Rectal smooth muscle tissue (tissue), 1 donor: ENCODE results near the gene C5orf58.

Source experiments
- H3K27ac ChIP-seq: one replicate; pipeline ENCODE4 v1.7.0; 2013; ENCODE audit warnings: low read depth, low read length, inconsistent platforms
- H3K27me3 ChIP-seq: one replicate; pipeline ENCODE4 v1.7.0; 2013; ENCODE audit warnings: low read length; ENCODE audit not compliant: control insufficient read depth, insufficient read depth
- H3K36me3 ChIP-seq: one replicate; pipeline ENCODE4 v1.7.0; 2013; ENCODE audit warnings: low read length; ENCODE audit not compliant: control insufficient read depth, insufficient read depth
- H3K4me1 ChIP-seq: one replicate; pipeline ENCODE4 v1.7.0; 2013; ENCODE audit warnings: low read length; ENCODE audit not compliant: control insufficient read depth, insufficient read depth
- H3K4me3 ChIP-seq: one replicate; pipeline ENCODE4 v1.7.0; 2013; ENCODE audit warnings: low read length
- H3K9ac ChIP-seq: one replicate; pipeline ENCODE4 v1.7.0; 2013; ENCODE audit warnings: low read length

C5orf58 gene

DNA sequence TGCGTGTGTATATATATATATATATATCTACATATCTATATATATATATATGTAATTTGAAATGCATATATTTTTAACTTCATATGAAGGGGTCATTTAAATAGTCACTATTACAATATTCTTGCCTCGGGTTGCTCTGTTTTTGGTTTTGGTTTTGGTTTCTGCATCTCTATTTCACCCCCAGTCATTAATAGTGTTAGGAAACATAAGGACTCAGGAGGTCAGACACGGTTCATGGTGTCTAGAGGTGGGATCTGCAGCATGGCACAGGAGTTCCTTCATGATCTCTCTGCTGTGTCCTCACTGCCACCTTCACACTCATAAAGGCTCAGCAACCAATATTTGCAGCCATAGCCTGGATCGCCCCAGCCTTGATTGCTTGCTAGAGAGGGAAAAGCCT is 16.6 kb downstream of the C5orf58 start:
- no peaks in the 10 kb centered on the region for H3K27me3 ChIP-seq
- no peak overlapping the region for H3K9ac ChIP-seq
- no peaks in the 10 kb centered on the region for H3K36me3 ChIP-seq
- H3K4me3 ChIP-seq: no peak overlapping the region
- no peaks in the 10 kb centered on the region for H3K4me1 ChIP-seq
- no peak overlapping the region for H3K27ac ChIP-seq

DNA sequence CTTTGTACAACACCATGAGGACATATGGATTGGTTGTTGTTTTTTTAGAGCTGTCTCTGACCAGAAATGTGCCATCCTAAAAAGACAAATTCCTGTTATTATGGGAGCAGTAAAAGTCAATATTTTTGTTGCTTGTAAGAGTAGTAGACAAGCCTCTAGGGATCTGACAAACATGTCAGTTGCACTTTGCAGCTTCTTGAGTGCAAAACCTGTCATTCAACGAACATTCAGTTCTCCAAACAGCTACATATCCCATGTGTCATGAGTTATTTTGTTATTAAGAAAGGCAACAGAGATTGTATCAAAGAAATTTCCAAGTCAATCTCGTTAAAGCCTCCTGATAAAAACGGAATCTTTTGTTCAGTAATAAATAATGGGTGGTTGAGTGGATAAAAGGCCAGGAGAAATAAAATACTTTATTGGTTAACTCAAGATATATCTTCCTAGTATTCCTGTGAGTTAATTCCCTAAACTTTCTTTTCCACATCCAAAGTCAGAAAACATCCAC is 18.1 kb downstream of the C5orf58 start:
- H3K27ac ChIP-seq: no peak overlapping the region
- no peaks in the 10 kb centered on the region for H3K4me1 ChIP-seq
- no peak overlapping the region for H3K9ac ChIP-seq
- H3K36me3 ChIP-seq: no peaks in the 10 kb centered on the region
- no peak overlapping the region for H3K4me3 ChIP-seq
- H3K27me3 ChIP-seq: no peaks in the 10 kb centered on the region

DNA sequence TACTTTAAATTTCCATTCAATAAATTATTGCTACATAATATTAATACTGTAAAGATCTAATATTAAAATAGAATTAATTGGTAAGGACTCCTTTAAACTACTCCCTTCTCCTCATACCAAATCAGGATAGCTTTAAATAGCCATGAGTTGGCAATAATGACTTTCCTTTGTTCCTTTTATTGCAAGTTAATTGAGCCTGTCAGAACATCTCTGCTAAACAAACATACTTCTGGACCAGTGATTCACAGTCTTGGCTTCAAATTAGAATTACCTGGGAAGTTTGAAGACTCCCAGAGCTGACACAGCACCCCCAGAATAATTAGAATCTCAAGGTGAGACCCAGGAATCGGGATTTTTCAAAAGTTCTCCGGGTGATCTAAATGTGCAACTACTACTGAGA is 18.7 kb downstream of the C5orf58 start:
- no peaks in the 10 kb centered on the region for H3K4me1 ChIP-seq
- no peak overlapping the region for H3K27ac ChIP-seq
- no peaks in the 10 kb centered on the region for H3K36me3 ChIP-seq
- H3K27me3 ChIP-seq: no peaks in the 10 kb centered on the region
- no peak overlapping the region for H3K4me3 ChIP-seq
- H3K9ac ChIP-seq: no peak overlapping the region

DNA sequence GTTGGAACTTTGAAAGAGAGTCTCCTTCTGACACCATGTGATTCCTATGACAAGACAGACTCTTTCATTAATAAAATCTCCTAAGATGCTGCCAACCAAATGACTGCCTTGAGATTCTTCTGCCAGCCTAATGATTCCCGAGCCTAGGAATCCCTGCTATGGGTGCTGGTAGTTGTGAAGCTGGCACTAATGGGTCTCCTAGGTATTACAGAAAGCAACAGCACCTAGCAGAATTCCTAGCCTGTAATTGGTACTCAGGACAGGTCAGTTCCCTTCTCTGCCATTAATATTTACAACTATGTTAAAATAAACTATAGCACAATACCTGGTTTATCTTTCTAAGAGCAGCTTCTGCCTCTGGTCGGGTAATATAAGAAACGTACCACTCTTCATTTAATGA is 19.3 kb downstream of the C5orf58 start:
- H3K4me3 ChIP-seq: no peak overlapping the region
- H3K27me3 ChIP-seq: no peaks in the 10 kb centered on the region
- no peaks in the 10 kb centered on the region for H3K4me1 ChIP-seq
- no peak overlapping the region for H3K27ac ChIP-seq
- no peak overlapping the region for H3K9ac ChIP-seq
- no peaks in the 10 kb centered on the region for H3K36me3 ChIP-seq

DNA sequence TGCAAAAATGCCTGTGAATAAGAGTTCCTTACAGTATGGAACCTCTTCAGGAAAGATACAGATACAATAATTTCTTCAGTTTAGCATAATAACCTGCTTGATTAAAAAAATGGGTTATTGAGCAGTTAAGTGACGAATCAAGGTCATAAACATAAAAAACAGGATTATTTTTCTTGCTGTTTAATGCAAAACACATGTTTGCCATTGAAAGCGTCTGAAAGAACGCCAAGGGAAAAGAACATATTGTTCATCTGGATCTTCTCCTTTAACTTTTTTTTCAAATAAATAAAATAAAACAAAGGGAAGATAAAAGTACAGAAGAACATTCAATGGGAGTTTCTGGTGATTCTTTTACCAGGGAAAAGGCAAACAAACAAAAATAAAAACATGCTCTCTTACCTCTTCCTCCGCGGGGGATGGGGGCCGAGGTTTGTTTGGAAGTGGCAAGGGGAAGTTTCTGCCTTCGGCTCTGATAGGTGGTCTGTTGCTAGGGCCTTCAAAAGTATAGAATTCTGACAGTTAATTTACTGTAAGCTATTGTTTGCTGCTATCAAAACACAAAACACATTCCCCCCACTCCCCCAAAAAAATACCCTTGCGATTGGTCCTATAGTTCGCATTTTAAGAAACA is 20.1 kb downstream of the C5orf58 start:
- Histone ChIP-seq H3K27me3 (no peaks in the 10 kb centered on the region), H3K9ac (no peak overlapping the region), H3K27ac (no peak overlapping the region), H3K4me1 (no peaks in the 10 kb centered on the region), H3K4me3 (no peak overlapping the region), H3K36me3 (no peaks in the 10 kb centered on the region)

DNA sequence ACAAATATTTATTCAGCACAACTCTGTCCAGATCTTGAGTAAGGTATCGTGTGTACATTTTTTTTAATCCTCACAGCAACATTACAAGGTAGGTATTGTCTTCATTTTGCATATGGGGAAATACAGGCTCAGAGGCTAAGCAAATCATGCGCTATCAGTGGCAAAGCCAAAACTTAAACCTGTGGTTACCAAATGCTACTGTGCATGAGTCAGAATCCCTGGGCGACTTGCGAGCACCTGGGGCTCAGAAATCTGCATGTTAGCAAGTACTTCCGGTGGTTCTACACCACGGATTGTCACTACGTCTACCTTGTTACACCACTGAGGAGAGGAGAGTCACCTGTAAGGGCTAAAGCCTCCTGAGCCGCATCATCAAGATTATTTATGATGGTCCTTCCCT is 21.3 kb downstream of the C5orf58 start:
- H3K36me3 ChIP-seq: no peaks in the 10 kb centered on the region
- H3K4me3 ChIP-seq: no peak overlapping the region
- no peaks in the 10 kb centered on the region for H3K4me1 ChIP-seq
- H3K9ac ChIP-seq: no peak overlapping the region
- no peak overlapping the region for H3K27ac ChIP-seq
- no peaks in the 10 kb centered on the region for H3K27me3 ChIP-seq

DNA sequence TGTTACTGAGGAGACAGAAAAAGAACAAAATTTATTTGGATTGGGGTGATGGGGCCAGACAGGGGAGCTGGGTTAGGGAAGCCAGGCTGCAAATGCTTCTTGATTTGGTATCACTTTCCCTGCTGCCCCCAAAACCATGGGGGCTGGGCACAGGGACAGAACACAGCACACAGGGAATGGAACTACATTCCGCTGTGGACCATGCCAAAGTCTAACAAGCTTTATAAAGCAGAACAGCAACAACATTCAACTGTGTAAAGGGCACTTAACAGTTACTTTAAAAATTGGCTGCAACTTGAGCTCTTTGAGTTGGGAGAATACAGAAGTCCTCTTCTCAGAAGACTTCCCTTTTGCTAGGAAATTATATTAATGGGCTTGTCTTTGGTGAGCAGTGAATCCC is 23.8 kb downstream of the C5orf58 start:
- H3K4me3 ChIP-seq: no peak overlapping the region
- no peak overlapping the region for H3K27ac ChIP-seq
- no peak overlapping the region for H3K9ac ChIP-seq
- H3K36me3 ChIP-seq: no peaks in the 10 kb centered on the region
- no peaks in the 10 kb centered on the region for H3K27me3 ChIP-seq
- no peaks in the 10 kb centered on the region for H3K4me1 ChIP-seq

DNA sequence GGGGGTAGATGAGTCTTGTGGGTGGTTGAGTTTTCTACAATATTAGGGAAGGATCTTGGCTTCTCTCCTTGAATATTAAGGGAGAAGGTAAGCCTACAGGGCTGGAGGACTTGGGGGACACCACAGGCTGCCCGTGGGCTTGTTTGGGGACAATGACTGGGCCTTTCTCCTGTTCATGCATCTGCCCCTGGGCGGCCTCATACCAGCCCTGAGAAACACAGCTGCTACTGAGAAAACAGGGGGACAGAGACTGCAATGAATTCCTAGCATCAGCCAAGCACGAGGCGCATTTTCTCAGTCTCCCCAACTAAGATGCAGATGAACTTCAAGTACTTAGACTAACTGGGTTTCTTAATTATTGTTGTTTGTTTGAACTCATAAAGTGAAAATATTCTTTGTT is 24.6 kb downstream of the C5orf58 start:
- no peak overlapping the region for H3K9ac ChIP-seq
- H3K4me1 ChIP-seq: no peaks in the 10 kb centered on the region
- no peak overlapping the region for H3K4me3 ChIP-seq
- no peaks in the 10 kb centered on the region for H3K36me3 ChIP-seq
- no peaks in the 10 kb centered on the region for H3K27me3 ChIP-seq
- no peak overlapping the region for H3K27ac ChIP-seq

DNA sequence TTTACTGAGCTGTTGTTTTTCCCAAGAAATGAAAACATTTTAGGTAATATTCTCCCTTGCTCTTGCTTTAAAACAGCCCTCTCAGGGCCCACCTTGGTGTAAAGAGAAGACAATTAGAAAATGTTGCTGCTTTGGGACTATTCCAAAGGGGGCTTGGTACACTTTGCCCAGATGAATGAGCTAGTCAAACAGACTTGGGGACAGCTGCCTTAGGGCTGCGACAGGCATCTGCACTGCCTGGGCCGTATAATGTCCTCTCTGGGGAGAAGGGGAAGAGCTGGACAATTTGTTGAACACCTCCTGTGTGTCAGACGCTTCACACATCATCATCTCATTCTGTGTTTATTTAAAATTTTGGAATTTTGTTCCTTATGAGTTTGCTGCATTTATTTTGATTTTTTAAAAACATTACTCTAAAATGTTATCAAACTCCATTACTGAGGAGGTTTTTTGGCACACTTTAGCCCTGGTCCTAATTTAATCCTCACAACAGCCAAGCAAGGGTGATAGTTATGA is 28.8 kb downstream of the C5orf58 start:
- Histone ChIP-seq H3K9ac (no peak overlapping the region), H3K36me3 (no peaks in the 10 kb centered on the region)

DNA sequence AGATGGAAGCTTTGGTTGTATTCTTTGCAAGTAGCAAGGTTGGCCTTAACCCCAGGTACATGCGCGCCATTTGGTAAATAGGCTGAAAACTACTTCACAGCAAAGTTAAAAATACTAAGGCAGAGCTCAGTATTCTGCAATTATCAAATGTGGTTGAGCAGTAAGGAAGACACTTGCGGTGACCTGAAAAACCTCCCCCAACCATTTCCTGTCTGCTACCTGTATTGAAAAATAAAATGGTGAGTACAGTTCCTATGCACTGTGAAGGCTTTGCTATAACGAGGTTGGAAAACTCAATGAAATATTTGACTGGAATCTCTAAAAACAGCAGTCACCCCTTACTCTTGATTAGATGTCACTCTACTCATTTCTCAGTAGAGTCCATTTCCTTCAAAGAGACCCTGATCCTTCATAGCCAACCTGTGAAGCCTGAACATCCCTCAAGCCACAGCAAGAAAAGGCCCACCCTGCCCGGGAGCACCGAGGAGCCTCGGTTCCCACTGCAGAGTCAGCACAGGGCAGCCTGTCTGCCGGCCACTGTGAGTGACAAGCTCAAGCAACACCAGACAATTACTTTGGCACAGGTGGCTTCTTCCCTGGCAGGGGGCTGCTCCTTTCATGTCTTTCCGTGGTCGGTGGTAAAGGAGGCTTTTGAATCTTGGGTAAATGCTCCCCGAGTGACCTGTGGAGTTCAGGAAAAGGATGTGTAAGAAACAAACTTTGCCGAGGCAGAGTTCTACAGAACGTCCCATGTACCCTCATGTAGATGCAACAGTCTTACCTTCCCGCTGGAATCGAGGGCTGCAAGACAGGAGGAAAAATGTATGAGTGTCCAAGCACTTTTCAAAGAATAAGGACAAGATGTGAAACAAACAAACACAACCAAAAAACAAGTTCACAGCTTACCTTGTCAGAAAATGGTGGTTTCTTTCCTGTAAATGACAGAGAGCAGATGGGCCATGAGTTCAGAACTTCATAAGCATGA is 29.6 kb downstream of the C5orf58 start:
- H3K4me1 ChIP-seq: no peaks in the 10 kb centered on the region
- H3K9ac ChIP-seq: no peak overlapping the region
- no peak overlapping the region for H3K27ac ChIP-seq

More for the DNA sequence above, 28.8 kb downstream of the C5orf58 start:
- Histone ChIP-seq H3K27me3 (no peaks in the 10 kb centered on the region), H3K4me1 (no peaks in the 10 kb centered on the region), H3K4me3 (no peak overlapping the region), H3K27ac (no peak overlapping the region)

DNA sequence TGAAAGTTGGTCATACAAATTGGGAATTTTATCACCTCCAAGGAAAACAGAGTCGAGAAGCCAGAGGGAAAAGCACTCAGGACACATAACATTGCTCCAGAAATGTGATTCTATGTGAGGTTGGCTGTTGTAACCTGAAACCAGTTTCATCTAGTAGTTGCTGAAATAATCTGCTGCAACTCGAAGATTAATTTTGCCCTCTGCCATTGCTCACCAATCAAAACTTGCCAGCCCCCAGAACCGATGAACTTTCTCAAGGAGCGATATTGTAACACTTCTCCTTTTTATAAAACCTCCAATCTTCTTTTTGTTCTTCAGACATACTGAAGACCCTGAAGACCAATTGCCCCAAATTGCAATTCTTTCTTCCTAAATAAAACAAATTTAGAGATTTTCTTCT is 31.1 kb downstream of the C5orf58 start:
- no peaks in the 10 kb centered on the region for H3K4me1 ChIP-seq
- H3K36me3 ChIP-seq: no peaks in the 10 kb centered on the region
- H3K27ac ChIP-seq: no peak overlapping the region
- H3K9ac ChIP-seq: no peak overlapping the region
- no peaks in the 10 kb centered on the region for H3K27me3 ChIP-seq
- H3K4me3 ChIP-seq: no peak overlapping the region

More for the DNA sequence above, 29.6 kb downstream of the C5orf58 start:
- Histone ChIP-seq H3K4me3 (no peak overlapping the region), H3K36me3 (no peaks in the 10 kb centered on the region), H3K27me3 (no peaks in the 10 kb centered on the region)

DNA sequence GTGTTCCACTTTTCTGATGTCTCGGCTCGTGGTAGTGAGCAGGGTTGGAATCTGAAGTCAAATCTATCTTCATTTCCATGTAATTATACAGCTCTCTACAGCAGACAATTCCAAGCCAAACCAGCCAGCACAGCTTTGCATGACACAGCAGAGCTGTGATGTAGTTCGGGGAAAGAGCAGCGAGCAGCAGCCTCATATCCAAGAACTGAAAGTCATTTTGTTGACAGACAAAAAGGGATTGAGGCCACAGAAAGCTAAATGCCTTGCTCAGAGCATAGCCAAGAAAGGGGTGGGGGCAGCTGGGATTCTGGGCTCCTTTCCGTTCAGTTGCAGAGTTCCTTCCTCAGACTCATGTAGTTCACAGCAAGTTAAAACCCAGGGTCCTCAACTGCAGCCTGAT is 32.7 kb downstream of the C5orf58 start:
- Histone ChIP-seq H3K27ac (no peak overlapping the region), H3K4me3 (no peak overlapping the region), H3K27me3 (no peaks in the 10 kb centered on the region), H3K4me1 (no peaks in the 10 kb centered on the region), H3K36me3 (no peaks in the 10 kb centered on the region), H3K9ac (no peak overlapping the region)
